Astrocyte (in vitro differentiated cells and primary cell): ENCODE results near the gene IL36A.

Experiments
- CTCF ChIP-seq: IDR thresholded peaks from 2 replicates; pipeline ENCODE4 v1.5.1; 2011; ENCODE audit warnings: low read depth, mild to moderate bottlenecking, inconsistent platforms, low read length, moderate library complexity; ENCODE audit not compliant: insufficient read depth
- EZH2 ChIP-seq: IDR thresholded peaks from 2 replicates; pipeline ENCODE4 v1.6.1; 2012; ENCODE audit warnings: mild to moderate bottlenecking, low read length, inconsistent platforms; ENCODE audit not compliant: insufficient read depth

- TF ChIP-seq CTCF (no peak), EZH2 (no peak)
Measured at GRCh38 chr2:112959109-112959812, 46.0 kb upstream of the IL36A start.
